Subcutaneous adipose tissue (tissue), 4 donors: ENCODE data around the gene DTX3. TPM values are rescaled to one million over a fixed set of nuclear protein-coding genes. Genes with fewer than 3 reads are reported as not detected.

ENCODE experiments used
- CTCF ChIP-seq: fragments of 450-650 bp; IDR thresholded peaks from one replicate; pipeline ENCODE4 v1.5.1; 2016; ENCODE audit warnings: low read depth, mild to moderate bottlenecking, control low read depth, antibody characterized with exemption, moderate library complexity
- total RNA-seq, 4 donors: library from RNA; depleted of rRNA; stranded (reverse); fragments of >200 nt; gene quantifications; one replicate each; pipeline ENCODE4 v1.1.0, GENCODE V29; 2016

DTX3 gene
- total RNA-seq, 4 donors from 2014 or later = 1.8 to 4.8 (median 4.0) TPM

GRCh38 chr12:57584690-57585089 lies 19.9 kb upstream of the DTX3 start:
- TF ChIP-seq CTCF = no peak

GRCh38 chr12:57585156-57585555 lies 19.5 kb upstream of the DTX3 start:
- no peak for TF ChIP-seq CTCF

- TF ChIP-seq CTCF = no peak
Measured at GRCh38 chr12:57586128-57586527, 18.5 kb upstream of the DTX3 start.

- TF ChIP-seq CTCF = no peak
Measured at GRCh38 chr12:57586832-57587429, 17.7 kb upstream of the DTX3 start.

GRCh38 chr12:57590479-57590863 lies 14.2 kb upstream of the DTX3 start:
- TF ChIP-seq CTCF = no peak

GRCh38 chr12:57590864-57591781 lies 13.5 kb upstream of the DTX3 start, which contains the start of gene PIP4K2C:
TSS of gene PIP4K2C (plus strand) at chr12:57591192. CDS start at chr12:57591290, 98 bp downstream.
- no peak for TF ChIP-seq CTCF

GRCh38 chr12:57591782-57592325 lies 12.8 kb upstream of the DTX3 start:
- no peak for TF ChIP-seq CTCF
